ENCODE measurements around the gene ALDH2. TPM values are rescaled to one million over a fixed set of nuclear protein-coding genes. Genes with fewer than 3 reads are reported as not detected.
A peak's percentile ranks its signal among the peaks of the same experiment; 100 is the strongest.

Gene ALDH2
- total and polyA plus RNA-seq, 2 of the 8 experiments (the other 6 are each of a cell fraction or from before 2014, with no cell fraction given): 25.4 to 43.8 TPM

GRCh38 chr12:111768159-111768895 is 1.6 kb downstream of the ALDH2 start:
- H3K9me3 ChIP-seq (ENCODE audit: insufficient read depth in 2 of 2, low read depth in 1 of 2, low read length in 1 of 2): peaks cover 0 to 4% of the 10 kb centered on the region in 2 experiments; a peak in 2 of 4 replicates
- no peak overlapping the region for H2BK20ac ChIP-seq (ENCODE audit: low read length)
- no peak overlapping the region for H3K27ac ChIP-seq (ENCODE audit: low read depth, low read length)
- H3K79me2 ChIP-seq (ENCODE audit: control insufficient read depth in 1 of 2, insufficient read depth in 2 of 2, low read length in 2 of 2): peaks cover 0 to 17% of the 10 kb centered on the region in 2 experiments; a peak in 1 of 4 replicates
- H2AFZ ChIP-seq (ENCODE audit: low read length): no peak overlapping the region
- H2BK5ac ChIP-seq (ENCODE audit: low read depth, low read length): no peak overlapping the region
- H2BK12ac ChIP-seq (ENCODE audit: low read depth, low read length): peak overlapping the region; percentile 55; the same call in 1 of the 2 replicates
- H4K8ac ChIP-seq (ENCODE audit: extremely low read depth, insufficient read depth, low read length): no peak overlapping the region
- WGBS, 2 experiments (ENCODE audit: extremely low coverage in 1 of 2, insufficient coverage in 1 of 2, insufficient read length in 1 of 2, insufficient replicate concordance in 2 of 2, low coverage in 1 of 2, low lambda C conversion rate in 2 of 2, missing lambda C conversion rate in 1 of 2): 94% methylated on average over 9 of the region's 9 CpGs; no CpG with 5 or more reads in 1 of the 2 experiments
- no peak overlapping the region for H3K9ac ChIP-seq (replicated peaks in 1 of 4; ENCODE audit: extremely low read depth in 1 of 4, low read depth in 3 of 4, low read length in 3 of 4)
- peak overlapping the region; percentile 82 to 98 for H3K4me2 ChIP-seq (ENCODE audit: insufficient read depth in 1 of 2, low read depth in 2 of 2, low read length in 2 of 2)
- H4K20me1 ChIP-seq (replicated peaks in 1 of 2; ENCODE audit: control insufficient read depth in 1 of 2, insufficient read depth in 2 of 2, low read length in 2 of 2): no peaks in the 10 kb centered on the region
- H3K23me2 ChIP-seq (ENCODE audit: low read depth, low read length): peaks cover 9% of the 10 kb centered on the region
- H2BK120ac ChIP-seq (replicated peaks; ENCODE audit: low read depth, low read length): no peak overlapping the region
- no peak overlapping the region for H4K91ac ChIP-seq (replicated peaks; ENCODE audit: insufficient read length, low read length)
- no peak overlapping the region for H2AK5ac ChIP-seq (ENCODE audit: low read depth, low read length)
- H3K56ac ChIP-seq (replicated peaks; ENCODE audit: insufficient read length, low read depth, low read length): no peak overlapping the region
- no peak for DNase-seq (ENCODE audit: low read depth in 1 of 2, low spot score in 2 of 2)
- CTCF ChIA-PET (ENCODE audit: partially characterized antibody): interaction anchor here (0.7 to 2.9 kb wide), 8 partner anchors 9 to 777 kb away, joined by 3 to 12 read pairs (median 4); no protein-coding TSS in a partner anchor
- FAIRE-seq: no peak
- no peak overlapping the region for H2BK15ac ChIP-seq (ENCODE audit: low read length)
- no peaks in the 10 kb centered on the region for H3K36me3 ChIP-seq (ENCODE audit: control insufficient read depth in 2 of 4, insufficient read depth in 4 of 4, low read length in 3 of 4)
- H3K23ac ChIP-seq (ENCODE audit: insufficient read length): no peak overlapping the region
- POLR2A ChIA-PET (ENCODE audit: partially characterized antibody): interaction anchor here (0.9 to 3.4 kb wide), 15 partner anchors 8 to 246 kb away, joined by 3 to 21 read pairs (median 5); partner anchors contain the start of genes ERP29, MAPKAPK5 and TMEM116
- peak overlapping the region in 2 of 4 experiments; percentile 62 to 70; a peak in 2 of 8 replicates for H3K4me3 ChIP-seq (ENCODE audit: extremely low read depth in 1 of 4, insufficient read depth in 2 of 4, low read depth in 3 of 4, low read length in 4 of 4)
- 0 out of 2 replicates have a peak, but pooled peaks cover 2% of the 10 kb centered on the region for H3K79me1 ChIP-seq (ENCODE audit: low read depth, low read length)
- H3K4me1 ChIP-seq (replicated peaks in 1 of 4; ENCODE audit: control insufficient read depth in 3 of 4, insufficient read depth in 4 of 4, low read length in 3 of 4): peaks cover 0 to 8% (median 3%) of the 10 kb centered on the region in 4 experiments; a peak in 4 of 7 replicates
- H4K5ac ChIP-seq (ENCODE audit: insufficient read length, low read depth, low read length): no peak overlapping the region
- H3K4ac ChIP-seq (replicated peaks; ENCODE audit: insufficient read length, low read depth, low read length): no peak overlapping the region
- H3K14ac ChIP-seq (ENCODE audit: insufficient read length): no peak overlapping the region
- H3K18ac ChIP-seq (ENCODE audit: extremely low read depth, low read length): no peak overlapping the region
- H3K27me3 ChIP-seq (replicated peaks in 1 of 4; ENCODE audit: control insufficient read depth in 3 of 4, extremely low read depth in 1 of 4, insufficient read depth in 3 of 4, low read length in 3 of 4): peaks cover 0 to 5% (median 0%) of the 10 kb centered on the region in 4 experiments; a peak in 3 of 7 replicates
- TF ChIP-seq TCF12 (IDR thresholded peaks at IDR 0.05; ENCODE audit: low read depth, low read length): no peak
- no peak for TF ChIP-seq BCL11A (IDR thresholded peaks at IDR 0.05; ENCODE audit: low read depth in 2 of 2, low read length in 2 of 2)
- no peak for TF ChIP-seq EP300 (IDR thresholded peaks at IDR 0.05; ENCODE audit: borderline replicate concordance in 1 of 2, low read depth in 2 of 2, low read length in 2 of 2)
- no peak for TF ChIP-seq FOSL1 (IDR thresholded peaks at IDR 0.05; ENCODE audit: insufficient read depth, low read depth, low read length)
- TF ChIP-seq SRF (IDR thresholded peaks at IDR 0.05; ENCODE audit: low read depth, low read length): no peak
- TF ChIP-seq, protein P1, sequence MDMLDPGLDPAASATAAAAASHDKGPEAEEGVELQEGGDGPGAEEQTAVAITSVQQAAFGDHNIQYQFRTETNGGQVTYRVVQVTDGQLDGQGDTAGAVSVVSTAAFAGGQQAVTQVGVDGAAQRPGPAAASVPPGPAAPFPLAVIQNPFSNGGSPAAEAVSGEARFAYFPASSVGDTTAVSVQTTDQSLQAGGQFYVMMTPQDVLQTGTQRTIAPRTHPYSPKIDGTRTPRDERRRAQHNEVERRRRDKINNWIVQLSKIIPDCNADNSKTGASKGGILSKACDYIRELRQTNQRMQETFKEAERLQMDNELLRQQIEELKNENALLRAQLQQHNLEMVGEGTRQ (IDR thresholded peaks at IDR 0.05; ENCODE audit: low read length): no peak
- TF ChIP-seq CBX5 (IDR thresholded peaks at IDR 0.05; ENCODE audit: low read depth, low read length): no peak
- TF ChIP-seq HDAC2 (IDR thresholded peaks at IDR 0.05; ENCODE audit: borderline replicate concordance in 1 of 2, low read depth in 2 of 2, low read length in 2 of 2): no peak
- TF ChIP-seq PHF8 (conservative IDR thresholded peaks at IDR 0.05; ENCODE audit: low read depth, low read length): no peak
